HepG2 (cell line): Measurements from ENCODE around the gene KCNIP3. TPM values are rescaled to one million over a fixed set of nuclear protein-coding genes. Genes with fewer than 3 reads are reported as not detected.

Experiments used
- ATAC-seq: fragments of 200-7000 bp; cut with Tn5 transposase; 3 replicates; pipeline ENCODE4 v1.9.1; 2020; ENCODE audit warnings: mild to moderate bottlenecking, moderate library complexity
- BruUV-seq: library from RNA; stranded (reverse); fragments of 400-500 nt; replicated peaks from 2 replicates; lab custom pipeline; 2021; lab: Mats Ljungman, UMichigan
- CTCF ChIA-PET: fragments of 300-600 bp; formaldehyde crosslinking; extraction: SDS; loops from one replicate; lab custom pipeline; 2021; ENCODE audit warnings: low total read pairs, inconsistent platforms, low intra/inter-chr PET ratio; lab: Yijun Ruan, JAX
- POLR2A ChIA-PET: fragments of 350-600 bp; sonication (Branson Sonifier 250); formaldehyde crosslinking; loops from one replicate; lab custom pipeline; 2020; ENCODE audit warnings: antibody characterized with exemption, inconsistent platforms; lab: Yijun Ruan, JAX
- DNase-seq: peaks from one replicate; pipeline ENCODE4 v3.0.0-alpha.2; 2015; ENCODE audit warnings: low spot score
- FAIRE-seq: peaks from 3 replicates; lab custom pipeline; 2011; peaks lifted over from hg19 to GRCh38; lab: Jason Lieb, UNC
- H2AFZ ChIP-seq: one replicate; pipeline ENCODE4 v1.6.1; 2011; ENCODE audit warnings: low read length, inconsistent platforms
- H3K27ac ChIP-seq: fragments of 300-600 bp; 3 replicates; pipeline ENCODE4 v1.8.0; 2011; ENCODE audit warnings: mixed run types, mild to moderate bottlenecking, mixed read lengths, low read length, inconsistent platforms; ENCODE audit not compliant: insufficient read depth; ENCODE audit errors: extremely low read length
- H3K27me3 ChIP-seq, 2 experiments: fragments of 200-600 bp in 1 of 2; 2 replicates in 1 of 2; 3 replicates in 1 of 2; pipeline versions ENCODE4 v1.6.0 to v1.8.0; 2011; ENCODE audit warnings: low read length in 2 of 2, mild to moderate bottlenecking in 2 of 2, moderate library complexity in 2 of 2, inconsistent platforms in 1 of 2; ENCODE audit not compliant: insufficient read depth in 2 of 2, control insufficient read depth in 1 of 2
- H3K36me3 ChIP-seq, 2 experiments: fragments of 200-600 bp in 1 of 2; replicated peaks in 1 of 2; 2 replicates in 1 of 2; 3 replicates in 1 of 2; pipeline versions ENCODE4 v1.5.1 to v1.8.0; 2011; ENCODE audit warnings: low read length in 2 of 2, inconsistent platforms in 1 of 2; ENCODE audit not compliant: insufficient read depth in 2 of 2, control insufficient read depth in 1 of 2
- H3K4me1 ChIP-seq: 2 replicates; pipeline ENCODE4 v1.5.1; 2012; ENCODE audit warnings: low read length, inconsistent platforms; ENCODE audit not compliant: insufficient read depth
- H3K4me2 ChIP-seq: 2 replicates; pipeline ENCODE4 v1.6.0; 2011; ENCODE audit warnings: low read depth, low read length, inconsistent platforms
- H3K4me3 ChIP-seq, 3 experiments: fragments of 200-600 bp in 1 of 3; sonication (generic), shearing (Covaris generic) in 1 of 3; replicated peaks in 1 of 3; 2 replicates each; pipeline ENCODE4 v1.5.1; 2011 to 2016; ENCODE audit warnings: low read length in 3 of 3, inconsistent platforms in 2 of 3, low read depth in 2 of 3, mild to moderate bottlenecking in 2 of 3, control low read depth in 1 of 3, mixed read lengths in 1 of 3; ENCODE audit not compliant: insufficient read depth in 1 of 3
- H3K79me2 ChIP-seq: one replicate; pipeline ENCODE4 v1.6.1; 2011; ENCODE audit warnings: low read length, inconsistent platforms; ENCODE audit not compliant: insufficient read depth
- H3K9ac ChIP-seq: 2 replicates; pipeline ENCODE4 v1.6.0; 2011; ENCODE audit warnings: mild to moderate bottlenecking, low read depth, low read length, inconsistent platforms; ENCODE audit not compliant: insufficient read depth
- H3K9me3 ChIP-seq: 2 replicates; pipeline ENCODE4 v1.5.1; 2012; ENCODE audit warnings: mild to moderate bottlenecking, low read length
- H4K20me1 ChIP-seq: 2 replicates; pipeline ENCODE4 v1.6.0; 2011; ENCODE audit warnings: inconsistent platforms, mild to moderate bottlenecking, low read length, moderate library complexity; ENCODE audit not compliant: insufficient read depth
- NBN ChIP-seq: fragments of 450-650 bp; conservative IDR thresholded peaks from 2 replicates; pipeline ENCODE4 v1.6.1; 2017
- WGBS: methylation state at CpG from one replicate; pipeline ENCODE4 v1.1.6; 2017; ENCODE audit warnings: low lambda C conversion rate; 5-methylcytosine and 5-hydroxymethylcytosine counted together
- in situ Hi-C: cut with HindIII; loops from 2 replicates; pipeline ENCODE4 v1.10.0; 2017; ENCODE audit warnings: low pct_unique_long_range_greater_than_20kb; ENCODE audit not compliant: extremely low pct_ligation_motif_present
- intact Hi-C: fragments of 100-400 bp; cut with micrococcal nuclease; formaldehyde crosslinking; loops from one replicate; pipeline ENCODE4 v1.10.0; 2022; ENCODE audit not compliant: unreplicated experiment
- polyA plus RNA-seq, 8 experiments: library from polyadenylated mRNA; depleted of rRNA in 3 of 8; stranded (reverse) in 7 of 8; unstranded in 1 of 8; fragments of >200 nt; fragmentation: Illumina TruSeq in 4 of 8; extraction: Trizol in 4 of 8; gene quantifications; 2 replicates each; pipeline versions ENCODE4 v1.2.1 to v1.2.3, GENCODE V29; 2011 to 2016; ENCODE audit warnings: low read depth in 4 of 8, missing spikeins in 1 of 8, mixed read lengths in 1 of 8; ENCODE audit not compliant: insufficient read depth in 1 of 8
- total RNA-seq, 5 experiments: library from RNA; depleted of rRNA; stranded (reverse); fragments of >200 nt; fragmentation: Illumina TruSeq; extraction: Trizol; gene quantifications; 2 replicates each; pipeline ENCODE4 v1.2.3, GENCODE V29; 2016; ENCODE audit warnings: low read depth in 1 of 5
- TF ChIP-seq, protein P1 (sequence below): conservative IDR thresholded peaks from 2 replicates; pipeline ENCODE4 v1.6.1; 2018; ENCODE audit warnings: missing genetic modification reagents
- TF ChIP-seq, protein P2 (sequence below): sonication (generic); formaldehyde crosslinking; IDR thresholded peaks from 2 replicates; pipeline ENCODE4 v1.5.0; 2020; ENCODE audit warnings: missing genetic modification reagents
- TF ChIP-seq, protein P3 (sequence below): sonication (generic); formaldehyde crosslinking; IDR thresholded peaks from 2 replicates; pipeline ENCODE4 v1.4.0; 2020; ENCODE audit warnings: missing genetic modification reagents

KCNIP3 gene
- total and polyA plus RNA-seq, 2 of the 13 experiments (the other 11 are each of a cell fraction or from before 2014, with no cell fraction given) = not detected

DNA sequence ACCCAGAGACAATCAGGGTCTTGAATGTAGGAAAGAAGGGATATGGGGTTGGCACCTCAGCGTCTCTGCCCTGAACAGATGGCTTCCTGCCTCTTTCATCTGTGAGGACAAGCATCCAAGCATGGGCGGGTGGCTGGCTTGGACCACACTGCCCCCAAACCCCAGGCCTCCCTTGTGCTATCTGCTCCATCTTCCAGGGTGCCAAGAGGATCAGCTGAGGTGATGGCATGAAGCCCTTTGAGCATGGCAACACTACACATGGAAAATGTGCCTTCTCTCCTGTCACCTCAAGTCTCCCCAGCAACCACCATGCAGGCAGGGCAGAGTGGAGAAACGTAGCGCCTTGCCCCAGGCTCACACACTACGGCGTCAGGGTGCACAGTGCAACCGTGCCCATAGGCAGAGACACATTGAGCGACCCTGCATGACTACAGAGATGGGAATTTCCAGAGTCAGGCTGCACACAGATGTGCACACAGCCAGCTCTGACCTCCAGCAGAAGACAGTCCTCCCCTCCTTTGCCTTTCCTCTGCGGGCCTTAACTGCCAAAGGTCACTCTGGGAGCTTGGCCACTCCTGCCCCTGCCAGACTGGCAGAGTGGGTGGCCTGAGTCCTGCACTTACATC lies 1.5 kb downstream of the KCNIP3 start:
- Histone ChIP-seq H4K20me1 (no peaks in the 10 kb centered on the region; the same call in 1 of the 2 replicates), H3K9me3 (no peaks in the 10 kb centered on the region), H3K36me3 (no peaks in the 10 kb centered on the region), H3K27ac (no peak overlapping the region), H3K4me3 (no peak overlapping the region), H3K9ac (no peak overlapping the region), H3K4me2 (no peak overlapping the region), H3K27me3 (peaks cover 8 to 59% of the 10 kb centered on the region in 2 experiments; a peak in 3 of 5 replicates), H3K79me2 (no peaks in the 10 kb centered on the region)
- intact Hi-C loops = no loop called here
- no peak; the same call in 2 of the 3 replicates for ATAC-seq
- TF ChIP-seq, protein P1, sequence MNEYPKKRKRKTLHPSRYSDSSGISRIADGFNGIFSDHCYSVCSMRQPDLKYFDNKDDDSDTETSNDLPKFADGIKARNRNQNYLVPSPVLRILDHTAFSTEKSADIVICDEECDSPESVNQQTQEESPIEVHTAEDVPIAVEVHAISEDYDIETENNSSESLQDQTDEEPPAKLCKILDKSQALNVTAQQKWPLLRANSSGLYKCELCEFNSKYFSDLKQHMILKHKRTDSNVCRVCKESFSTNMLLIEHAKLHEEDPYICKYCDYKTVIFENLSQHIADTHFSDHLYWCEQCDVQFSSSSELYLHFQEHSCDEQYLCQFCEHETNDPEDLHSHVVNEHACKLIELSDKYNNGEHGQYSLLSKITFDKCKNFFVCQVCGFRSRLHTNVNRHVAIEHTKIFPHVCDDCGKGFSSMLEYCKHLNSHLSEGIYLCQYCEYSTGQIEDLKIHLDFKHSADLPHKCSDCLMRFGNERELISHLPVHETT (CRISPR knock-in tag) = no peak
- TF ChIP-seq, protein P2, sequence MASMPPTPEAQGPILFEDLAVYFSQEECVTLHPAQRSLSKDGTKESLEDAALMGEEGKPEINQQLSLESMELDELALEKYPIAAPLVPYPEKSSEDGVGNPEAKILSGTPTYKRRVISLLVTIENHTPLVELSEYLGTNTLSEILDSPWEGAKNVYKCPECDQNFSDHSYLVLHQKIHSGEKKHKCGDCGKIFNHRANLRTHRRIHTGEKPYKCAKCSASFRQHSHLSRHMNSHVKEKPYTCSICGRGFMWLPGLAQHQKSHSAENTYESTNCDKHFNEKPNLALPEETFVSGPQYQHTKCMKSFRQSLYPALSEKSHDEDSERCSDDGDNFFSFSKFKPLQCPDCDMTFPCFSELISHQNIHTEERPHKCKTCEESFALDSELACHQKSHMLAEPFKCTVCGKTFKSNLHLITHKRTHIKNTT (CRISPR knock-in tag) = no peak
- TF ChIP-seq NBN = no peak
- TF ChIP-seq, protein P3, sequence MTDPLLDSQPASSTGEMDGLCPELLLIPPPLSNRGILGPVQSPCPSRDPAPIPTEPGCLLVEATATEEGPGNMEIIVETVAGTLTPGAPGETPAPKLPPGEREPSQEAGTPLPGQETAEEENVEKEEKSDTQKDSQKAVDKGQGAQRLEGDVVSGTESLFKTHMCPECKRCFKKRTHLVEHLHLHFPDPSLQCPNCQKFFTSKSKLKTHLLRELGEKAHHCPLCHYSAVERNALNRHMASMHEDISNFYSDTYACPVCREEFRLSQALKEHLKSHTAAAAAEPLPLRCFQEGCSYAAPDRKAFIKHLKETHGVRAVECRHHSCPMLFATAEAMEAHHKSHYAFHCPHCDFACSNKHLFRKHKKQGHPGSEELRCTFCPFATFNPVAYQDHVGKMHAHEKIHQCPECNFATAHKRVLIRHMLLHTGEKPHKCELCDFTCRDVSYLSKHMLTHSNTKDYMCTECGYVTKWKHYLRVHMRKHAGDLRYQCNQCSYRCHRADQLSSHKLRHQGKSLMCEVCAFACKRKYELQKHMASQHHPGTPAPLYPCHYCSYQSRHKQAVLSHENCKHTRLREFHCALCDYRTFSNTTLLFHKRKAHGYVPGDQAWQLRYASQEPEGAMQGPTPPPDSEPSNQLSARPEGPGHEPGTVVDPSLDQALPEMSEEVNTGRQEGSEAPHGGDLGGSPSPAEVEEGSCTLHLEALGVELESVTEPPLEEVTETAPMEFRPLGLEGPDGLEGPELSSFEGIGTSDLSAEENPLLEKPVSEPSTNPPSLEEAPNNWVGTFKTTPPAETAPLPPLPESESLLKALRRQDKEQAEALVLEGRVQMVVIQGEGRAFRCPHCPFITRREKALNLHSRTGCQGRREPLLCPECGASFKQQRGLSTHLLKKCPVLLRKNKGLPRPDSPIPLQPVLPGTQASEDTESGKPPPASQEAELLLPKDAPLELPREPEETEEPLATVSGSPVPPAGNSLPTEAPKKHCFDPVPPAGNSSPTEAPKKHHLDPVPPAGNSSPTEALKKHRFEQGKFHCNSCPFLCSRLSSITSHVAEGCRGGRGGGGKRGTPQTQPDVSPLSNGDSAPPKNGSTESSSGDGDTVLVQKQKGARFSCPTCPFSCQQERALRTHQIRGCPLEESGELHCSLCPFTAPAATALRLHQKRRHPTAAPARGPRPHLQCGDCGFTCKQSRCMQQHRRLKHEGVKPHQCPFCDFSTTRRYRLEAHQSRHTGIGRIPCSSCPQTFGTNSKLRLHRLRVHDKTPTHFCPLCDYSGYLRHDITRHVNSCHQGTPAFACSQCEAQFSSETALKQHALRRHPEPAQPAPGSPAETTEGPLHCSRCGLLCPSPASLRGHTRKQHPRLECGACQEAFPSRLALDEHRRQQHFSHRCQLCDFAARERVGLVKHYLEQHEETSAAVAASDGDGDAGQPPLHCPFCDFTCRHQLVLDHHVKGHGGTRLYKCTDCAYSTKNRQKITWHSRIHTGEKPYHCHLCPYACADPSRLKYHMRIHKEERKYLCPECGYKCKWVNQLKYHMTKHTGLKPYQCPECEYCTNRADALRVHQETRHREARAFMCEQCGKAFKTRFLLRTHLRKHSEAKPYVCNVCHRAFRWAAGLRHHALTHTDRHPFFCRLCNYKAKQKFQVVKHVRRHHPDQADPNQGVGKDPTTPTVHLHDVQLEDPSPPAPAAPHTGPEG = no peak
- TF ChIP-seq, all 625 proteins: peak for 0
- H2AFZ ChIP-seq = no peak overlapping the region
- FAIRE-seq (no peak), DNase-seq (no peak)
- POLR2A ChIA-PET = no interaction called here
- WGBS = 13% methylated on average over 8 of the region's 9 CpGs
- H3K4me1 ChIP-seq = no peaks in the 10 kb centered on the region
- BruUV-seq = no TSS peak
- in situ Hi-C loops = no loop called here
- CTCF ChIA-PET = no interaction called here
